Cardiac muscle cell (in vitro differentiated cells and primary cell): ENCODE data around the gene SLC25A45. TPM values are rescaled to one million over a fixed set of nuclear protein-coding genes. Genes with fewer than 3 reads are reported as not detected.
A peak's percentile ranks its signal among the peaks of the same experiment; 100 is the strongest.

ENCODE experiments used
- DNase-seq, 2 donors: peaks; one replicate each; pipeline versions ENCODE4 v3.0.0 to v3.0.0-alpha.2; 2010 to 2017; ENCODE audit warnings: low read depth in 1 of 2, low spot score in 1 of 2
- H3K27ac ChIP-seq: fragments of 200-600 bp; sonication (generic); 2 replicates; pipeline ENCODE4 v1.5.1; 2016
- H3K27me3 ChIP-seq: fragments of 200-600 bp; sonication (generic); 2 replicates; pipeline ENCODE4 v1.6.0; 2016; ENCODE audit warnings: control low read depth
- H3K36me3 ChIP-seq: fragments of 200-600 bp; sonication (generic); 2 replicates; pipeline ENCODE4 v1.5.1; 2016; ENCODE audit warnings: control low read depth
- H3K4me1 ChIP-seq: fragments of 200-600 bp; sonication (generic); 2 replicates; pipeline ENCODE4 v1.8.1; 2017; ENCODE audit warnings: low read depth, mild to moderate bottlenecking, mixed run types
- H3K4me3 ChIP-seq: fragments of 200-600 bp; sonication (generic); 2 replicates; pipeline ENCODE4 v1.5.1; 2016; ENCODE audit warnings: mild to moderate bottlenecking
- H3K9me3 ChIP-seq: fragments of 200-600 bp; sonication (generic); 2 replicates; pipeline ENCODE4 v1.5.1; 2017; ENCODE audit warnings: low read depth, mild to moderate bottlenecking, control low read depth
- polyA plus RNA-seq: library from polyadenylated mRNA; unstranded; fragments of >200 nt; fragmentation: Nextera tagmentation; extraction: Ambion mirVana; gene quantifications from 2 replicates; pipeline ENCODE4 v1.2.1, GENCODE V29; 2016
- total RNA-seq: library from RNA; depleted of rRNA; stranded (reverse); fragments of >200 nt; gene quantifications from 2 replicates; pipeline ENCODE4 v1.2.3, GENCODE V29; 2016
- TF ChIP-seq, protein P1 (sequence below): IDR thresholded peaks from 2 replicates; pipeline ENCODE4 v1.5.1; 2012; ENCODE audit warnings: low read depth, mild to moderate bottlenecking, low read length

Gene SLC25A45
- total and polyA plus RNA-seq, 2 experiments from 2014 or later: 4.8 to 10.5 TPM

DNA sequence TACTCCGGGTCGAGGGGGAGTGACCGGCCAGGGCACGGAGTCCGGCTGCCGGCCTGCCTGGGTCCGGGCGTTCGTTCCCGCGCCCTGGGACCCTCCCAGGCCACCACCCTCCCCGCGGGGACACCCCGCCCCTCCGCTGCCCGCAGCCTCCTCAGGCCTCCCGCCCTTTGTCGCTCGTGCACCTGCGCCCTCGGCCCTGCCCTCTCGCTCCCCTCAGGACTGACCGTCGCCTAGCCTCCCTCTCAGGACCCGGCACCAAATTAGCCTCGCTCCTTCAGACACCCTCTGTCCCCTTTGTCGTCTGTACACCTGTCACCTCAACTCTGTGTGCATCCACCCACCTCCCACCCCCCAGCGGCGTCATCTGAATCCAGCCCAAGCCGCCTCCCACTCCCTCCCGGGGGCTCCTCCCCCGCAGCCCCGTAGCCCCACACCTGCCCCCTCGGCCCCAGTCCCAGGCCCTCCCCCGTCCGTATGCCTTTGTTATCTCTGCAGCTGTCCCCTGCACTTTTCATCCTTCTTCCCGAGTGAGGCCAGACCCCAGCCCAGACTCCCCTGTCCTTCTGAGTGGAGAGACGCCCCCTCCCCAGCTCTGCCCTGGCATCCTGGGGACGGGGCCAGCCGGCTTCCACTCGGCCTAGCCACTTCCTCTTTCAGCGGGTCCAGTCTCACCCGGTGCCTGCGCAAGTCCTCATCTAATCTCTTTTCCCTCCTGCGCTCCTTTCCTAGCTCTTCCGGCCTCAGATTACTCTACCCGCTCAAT is 27.3 kb downstream of the SLC25A45 start:
- H3K27me3 ChIP-seq: peaks cover 19% of the 10 kb centered on the region
- H3K36me3 ChIP-seq: peaks cover 22% of the 10 kb centered on the region
- H3K9me3 ChIP-seq: no peaks in the 10 kb centered on the region
- H3K27ac ChIP-seq: no peak overlapping the region
- H3K4me1 ChIP-seq: peaks cover 11% of the 10 kb centered on the region
- TF ChIP-seq, protein P1, sequence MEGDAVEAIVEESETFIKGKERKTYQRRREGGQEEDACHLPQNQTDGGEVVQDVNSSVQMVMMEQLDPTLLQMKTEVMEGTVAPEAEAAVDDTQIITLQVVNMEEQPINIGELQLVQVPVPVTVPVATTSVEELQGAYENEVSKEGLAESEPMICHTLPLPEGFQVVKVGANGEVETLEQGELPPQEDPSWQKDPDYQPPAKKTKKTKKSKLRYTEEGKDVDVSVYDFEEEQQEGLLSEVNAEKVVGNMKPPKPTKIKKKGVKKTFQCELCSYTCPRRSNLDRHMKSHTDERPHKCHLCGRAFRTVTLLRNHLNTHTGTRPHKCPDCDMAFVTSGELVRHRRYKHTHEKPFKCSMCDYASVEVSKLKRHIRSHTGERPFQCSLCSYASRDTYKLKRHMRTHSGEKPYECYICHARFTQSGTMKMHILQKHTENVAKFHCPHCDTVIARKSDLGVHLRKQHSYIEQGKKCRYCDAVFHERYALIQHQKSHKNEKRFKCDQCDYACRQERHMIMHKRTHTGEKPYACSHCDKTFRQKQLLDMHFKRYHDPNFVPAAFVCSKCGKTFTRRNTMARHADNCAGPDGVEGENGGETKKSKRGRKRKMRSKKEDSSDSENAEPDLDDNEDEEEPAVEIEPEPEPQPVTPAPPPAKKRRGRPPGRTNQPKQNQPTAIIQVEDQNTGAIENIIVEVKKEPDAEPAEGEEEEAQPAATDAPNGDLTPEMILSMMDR: no peak
- H3K4me3 ChIP-seq: peak overlapping the region; percentile 71
- peak in 1 of 2 donors; percentile 53 for DNase-seq

DNA sequence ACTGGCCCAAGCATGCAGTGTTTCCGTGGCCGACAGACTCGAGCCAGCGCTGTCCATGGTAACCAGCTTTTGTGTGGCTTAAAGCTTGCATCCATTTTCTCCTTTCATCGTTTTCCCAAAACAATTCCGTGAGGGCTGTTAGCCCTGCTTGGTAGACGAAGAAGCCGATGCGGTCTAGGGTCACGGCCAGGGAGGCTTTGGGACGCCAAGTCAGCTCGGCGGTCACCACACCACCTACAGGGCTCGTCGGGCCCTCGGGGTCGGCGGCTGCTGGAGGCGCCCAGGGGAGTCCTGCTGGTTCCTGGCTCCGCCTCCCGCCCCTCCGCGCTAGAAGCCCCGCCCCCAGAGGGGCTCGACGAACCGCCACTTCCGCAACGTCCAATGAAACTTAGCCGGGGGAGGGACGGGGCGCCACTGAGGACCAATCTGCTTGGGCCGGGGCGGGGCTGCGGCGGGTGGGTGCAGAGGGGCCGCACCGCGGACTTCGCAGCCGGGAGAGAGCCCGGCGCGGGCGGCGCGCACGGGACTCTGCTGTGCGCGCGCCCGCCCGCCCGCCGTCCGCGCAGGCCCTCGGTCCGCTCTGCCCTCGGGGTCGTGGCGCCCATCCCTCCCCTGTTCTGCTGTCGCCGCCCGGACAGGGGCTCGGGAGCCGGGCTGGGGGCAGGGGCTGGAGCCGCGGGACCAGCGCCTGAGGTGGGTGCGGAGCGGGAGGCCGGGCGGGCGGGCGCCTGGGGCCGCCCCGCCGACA is 28.0 kb downstream of the SLC25A45 start, which contains the start of gene TIGD3:
TIGD3 (plus strand) TSS at position 487 of the 748 bp plus-strand sequence. CDS start 1,058 bp downstream, outside the sequence.
- peaks cover 19% of the 10 kb centered on the region for H3K27me3 ChIP-seq
- H3K9me3 ChIP-seq: no peaks in the 10 kb centered on the region
- TF ChIP-seq, protein P1: no peak
- peak within 1 kb of the TSS; percentile 33 for H3K27ac ChIP-seq
- H3K4me3 ChIP-seq: peak within 1 kb of the TSS; percentile 71
- H3K4me1 ChIP-seq: peaks cover 11% of the 10 kb centered on the region
- DNase-seq: peak; percentile 97 to 98
- peaks cover 25% of the 10 kb centered on the region for H3K36me3 ChIP-seq

DNA sequence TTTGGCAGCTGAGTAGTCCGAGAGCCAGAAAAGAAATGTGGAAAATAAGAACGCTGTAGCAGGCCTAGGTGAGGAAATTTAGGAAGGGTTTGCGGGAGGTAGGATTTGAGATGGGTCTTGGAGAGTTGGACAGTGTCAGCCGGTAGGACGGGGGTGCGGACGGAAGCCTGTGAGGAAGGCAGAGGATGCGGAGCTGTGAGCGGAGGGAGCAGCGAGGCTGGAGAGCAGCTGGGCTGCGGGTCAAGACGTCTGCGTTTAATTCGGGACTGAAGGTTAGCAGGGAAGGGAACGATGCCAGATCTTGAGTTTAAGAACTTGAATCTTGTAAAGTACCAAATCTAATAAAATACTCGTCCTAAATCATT is 28.6 kb downstream of the SLC25A45 start:
- Histone ChIP-seq H3K36me3 (peaks cover 31% of the 10 kb centered on the region), H3K27me3 (peaks cover 19% of the 10 kb centered on the region), H3K9me3 (no peaks in the 10 kb centered on the region), H3K4me3 (peak overlapping the region; percentile 71), H3K4me1 (peaks cover 11% of the 10 kb centered on the region), H3K27ac (peak overlapping the region; percentile 33)
- no peak for DNase-seq
- TF ChIP-seq, protein P1: no peak

DNA sequence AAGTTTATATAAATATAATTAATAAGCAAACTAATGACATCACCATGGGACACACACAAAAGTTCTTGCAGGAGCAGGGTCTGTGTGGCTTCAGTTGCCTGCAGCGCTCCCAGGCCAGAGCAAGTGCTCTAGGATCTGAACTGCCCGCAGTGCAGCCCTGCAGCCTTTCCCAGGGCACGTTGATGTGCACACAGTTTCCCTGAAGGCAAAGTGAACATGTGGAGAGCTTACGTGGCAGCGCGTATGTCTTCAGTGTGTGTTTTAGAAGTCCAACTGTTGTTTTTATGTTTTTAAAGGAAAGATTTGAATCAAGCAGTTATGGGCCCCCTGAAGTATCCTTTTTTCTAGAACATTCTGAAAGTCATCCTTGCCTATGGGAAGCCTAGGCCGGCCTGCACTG is 29.1 kb downstream of the SLC25A45 start:
- Histone ChIP-seq H3K27ac (no peak overlapping the region), H3K36me3 (peaks cover 35% of the 10 kb centered on the region), H3K4me1 (peaks cover 11% of the 10 kb centered on the region), H3K4me3 (no peak overlapping the region), H3K27me3 (peaks cover 19% of the 10 kb centered on the region), H3K9me3 (no peaks in the 10 kb centered on the region)
- TF ChIP-seq, protein P1: no peak
- no peak for DNase-seq

DNA sequence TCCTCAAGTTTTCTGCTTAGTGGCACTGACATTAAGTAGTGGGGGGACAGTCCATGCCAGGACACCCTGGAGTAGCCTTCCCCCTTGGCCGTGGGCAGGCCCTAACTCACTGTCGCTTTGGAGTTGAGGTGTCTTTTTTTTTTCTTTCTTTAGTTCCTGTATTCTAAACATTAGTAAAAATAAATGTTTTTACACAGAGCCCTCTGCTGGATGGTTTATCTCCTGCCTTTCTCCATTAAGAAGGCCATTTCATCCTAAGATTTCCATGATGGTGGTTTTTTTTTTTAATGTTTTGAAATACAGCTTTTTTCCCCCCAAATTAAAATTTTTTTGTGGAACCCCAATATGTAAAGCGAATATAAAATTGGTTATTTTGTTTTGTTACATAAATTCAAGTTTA is 29.7 kb downstream of the SLC25A45 start:
- peaks cover 40% of the 10 kb centered on the region for H3K36me3 ChIP-seq
- H3K27me3 ChIP-seq: peaks cover 19% of the 10 kb centered on the region
- no peaks in the 10 kb centered on the region for H3K9me3 ChIP-seq
- no peak overlapping the region for H3K4me3 ChIP-seq
- peak in 1 of 2 donors; percentile 28 for DNase-seq
- peaks cover 7% of the 10 kb centered on the region for H3K4me1 ChIP-seq
- H3K27ac ChIP-seq: no peak overlapping the region
- TF ChIP-seq, protein P1: peak; percentile 41
